Hepatocyte (in vitro differentiated cells): ENCODE data around the gene UGCG. TPM values are rescaled to one million over a fixed set of nuclear protein-coding genes. Genes with fewer than 3 reads are reported as not detected.
A peak's percentile ranks its signal among the peaks of the same experiment; 100 is the strongest.
"Not testable (repeated sequence)": the region's sequence is repeated elsewhere in the genome, so short reads cannot be mapped to it uniquely, and the experiment has no call there.

Source experiments
- DNase-seq: peaks from one replicate; pipeline ENCODE4 v3.0.0-alpha.2; 2016; ENCODE audit warnings: low spot score
- H2AFZ ChIP-seq: fragments of 200-600 bp; sonication (generic); 2 replicates; pipeline ENCODE4 v1.6.0; 2016; ENCODE audit warnings: antibody characterized with exemption, mild to moderate bottlenecking
- H3K27ac ChIP-seq: fragments of 200-600 bp; sonication (generic); 2 replicates; pipeline ENCODE4 v1.5.1; 2016; ENCODE audit warnings: mild to moderate bottlenecking
- H3K27me3 ChIP-seq: fragments of 200-600 bp; sonication (generic); 2 replicates; pipeline ENCODE4 v1.6.1; 2016
- H3K36me3 ChIP-seq: fragments of 200-600 bp; sonication (generic); replicated peaks from 2 replicates; pipeline ENCODE4 v1.5.1; 2016; ENCODE audit warnings: low read depth; ENCODE audit not compliant: insufficient read depth
- H3K4me1 ChIP-seq: fragments of 200-600 bp; sonication (generic); 2 replicates; pipeline ENCODE4 v1.5.1; 2016; ENCODE audit warnings: mild to moderate bottlenecking, moderate library complexity; ENCODE audit not compliant: insufficient read depth
- H3K4me2 ChIP-seq: fragments of 200-600 bp; sonication (generic); 2 replicates; pipeline ENCODE4 v1.6.0; 2016
- H3K4me3 ChIP-seq: fragments of 200-600 bp; sonication (generic); 2 replicates; pipeline ENCODE4 v1.5.1; 2016; ENCODE audit warnings: mild to moderate bottlenecking
- H3K79me2 ChIP-seq: fragments of 200-600 bp; sonication (generic); 2 replicates; pipeline ENCODE4 v1.6.0; 2017; ENCODE audit warnings: mild to moderate bottlenecking
- H3K9me2 ChIP-seq: fragments of 200-600 bp; sonication (generic); replicated peaks from 2 replicates; pipeline ENCODE4 v1.6.0; 2017; ENCODE audit warnings: mild to moderate bottlenecking; ENCODE audit not compliant: insufficient read depth
- H3K9me3 ChIP-seq: fragments of 200-600 bp; sonication (generic); 2 replicates; pipeline ENCODE4 v1.5.1; 2016; ENCODE audit warnings: low read depth, mild to moderate bottlenecking
- H4K20me1 ChIP-seq: fragments of 200-600 bp; sonication (generic); 2 replicates; pipeline ENCODE4 v1.6.0; 2016; ENCODE audit warnings: mild to moderate bottlenecking; ENCODE audit not compliant: insufficient read depth, poor library complexity, severe bottlenecking
- EZH2 ChIP-seq: fragments of 200-600 bp; sonication (generic); IDR thresholded peaks from 2 replicates; pipeline ENCODE4 v1.6.1; 2016; ENCODE audit warnings: antibody characterized with exemption, mild to moderate bottlenecking, borderline replicate concordance
- EZH2phosphoT487 ChIP-seq: fragments of 200-600 bp; sonication (generic); IDR thresholded peaks from one replicate; pipeline ENCODE4 v1.6.1; 2018; ENCODE audit warnings: antibody characterized with exemption, mild to moderate bottlenecking, low read depth, moderate library complexity; ENCODE audit not compliant: unreplicated experiment, severe bottlenecking
- WGBS: methylation state at CpG from one replicate; pipeline ENCODE4 v1.1.6; 2016; ENCODE audit warnings: low lambda C conversion rate; ENCODE audit errors: missing lambda C conversion rate; 5-methylcytosine and 5-hydroxymethylcytosine counted together
- polyA plus RNA-seq: library from polyadenylated mRNA; unstranded; fragments of >200 nt; fragmentation: Nextera tagmentation; extraction: Ambion mirVana; gene quantifications from 2 replicates; pipeline ENCODE4 v1.2.1, GENCODE V29; 2016
- total RNA-seq: library from RNA; depleted of rRNA; stranded (reverse); fragments of >200 nt; gene quantifications from 2 replicates; pipeline ENCODE4 v1.2.3, GENCODE V29; 2014
- TF ChIP-seq, protein P1 (sequence below): fragments of 200-600 bp; sonication (generic); IDR thresholded peaks from 2 replicates; pipeline ENCODE4 v1.5.1; 2016; ENCODE audit warnings: antibody characterized with exemption, mild to moderate bottlenecking; ENCODE audit not compliant: poor library complexity

UGCG gene
- total and polyA plus RNA-seq, 2 experiments from 2014 or later = 54.6 to 107 TPM

DNA sequence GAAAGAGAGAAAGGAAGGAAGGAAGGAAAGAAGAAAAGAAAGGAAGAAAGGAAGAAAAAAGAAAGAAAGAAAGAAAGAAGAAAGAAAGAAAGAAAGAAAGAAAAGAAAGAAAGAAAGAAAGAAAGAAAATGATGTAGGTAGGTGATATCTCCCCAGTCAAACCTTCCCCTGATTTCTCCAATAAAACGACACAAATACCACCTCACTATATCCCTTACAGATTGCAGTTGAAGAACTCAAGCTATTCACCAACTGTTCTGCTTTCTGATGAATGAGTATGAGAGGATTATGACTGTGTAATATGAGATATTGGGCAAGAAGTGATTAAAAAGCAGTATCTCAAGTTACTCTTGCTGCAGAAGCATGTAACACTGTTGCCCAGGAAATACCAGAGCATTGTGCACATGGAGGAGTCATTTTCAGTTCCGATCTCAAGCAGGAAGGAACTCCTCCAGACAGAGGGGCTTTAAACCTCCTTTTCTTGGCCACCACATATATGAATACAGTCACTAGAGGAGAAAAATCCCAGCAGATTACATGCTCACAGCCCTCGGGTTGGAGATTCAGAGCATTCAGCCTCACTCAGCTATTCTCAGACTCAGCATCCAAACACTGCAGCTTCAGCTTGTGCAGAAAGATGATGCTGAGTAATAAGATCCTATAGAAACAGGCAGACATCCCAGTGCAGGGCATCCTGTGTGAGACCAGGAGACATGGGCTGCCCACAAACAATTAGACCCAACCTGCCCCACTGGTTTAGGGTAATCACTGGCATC, 61.4 kb downstream of the UGCG start:
- H3K4me2 ChIP-seq = peak overlapping the region; percentile 55
- H3K9me3 ChIP-seq = no peaks in the 10 kb centered on the region
- peak overlapping the region; percentile 94 for H3K27ac ChIP-seq
- TF ChIP-seq EZH2 (no peak), EZH2phosphoT487 (no peak)
- TF ChIP-seq, protein P1, sequence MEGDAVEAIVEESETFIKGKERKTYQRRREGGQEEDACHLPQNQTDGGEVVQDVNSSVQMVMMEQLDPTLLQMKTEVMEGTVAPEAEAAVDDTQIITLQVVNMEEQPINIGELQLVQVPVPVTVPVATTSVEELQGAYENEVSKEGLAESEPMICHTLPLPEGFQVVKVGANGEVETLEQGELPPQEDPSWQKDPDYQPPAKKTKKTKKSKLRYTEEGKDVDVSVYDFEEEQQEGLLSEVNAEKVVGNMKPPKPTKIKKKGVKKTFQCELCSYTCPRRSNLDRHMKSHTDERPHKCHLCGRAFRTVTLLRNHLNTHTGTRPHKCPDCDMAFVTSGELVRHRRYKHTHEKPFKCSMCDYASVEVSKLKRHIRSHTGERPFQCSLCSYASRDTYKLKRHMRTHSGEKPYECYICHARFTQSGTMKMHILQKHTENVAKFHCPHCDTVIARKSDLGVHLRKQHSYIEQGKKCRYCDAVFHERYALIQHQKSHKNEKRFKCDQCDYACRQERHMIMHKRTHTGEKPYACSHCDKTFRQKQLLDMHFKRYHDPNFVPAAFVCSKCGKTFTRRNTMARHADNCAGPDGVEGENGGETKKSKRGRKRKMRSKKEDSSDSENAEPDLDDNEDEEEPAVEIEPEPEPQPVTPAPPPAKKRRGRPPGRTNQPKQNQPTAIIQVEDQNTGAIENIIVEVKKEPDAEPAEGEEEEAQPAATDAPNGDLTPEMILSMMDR = no peak
- H3K36me3 ChIP-seq = no peaks in the 10 kb centered on the region
- no peak overlapping the region for H2AFZ ChIP-seq
- H3K4me1 ChIP-seq = peaks cover 11% of the 10 kb centered on the region
- no peaks in the 10 kb centered on the region for H3K27me3 ChIP-seq
- WGBS = 43% methylated on average over 3 of the region's 3 CpGs
- H3K4me3 ChIP-seq = no peak overlapping the region
- peak; percentile 40 for DNase-seq
- no peaks in the 10 kb centered on the region for H4K20me1 ChIP-seq
- no peaks in the 10 kb centered on the region for H3K79me2 ChIP-seq
- no peaks in the 10 kb centered on the region for H3K9me2 ChIP-seq

DNA sequence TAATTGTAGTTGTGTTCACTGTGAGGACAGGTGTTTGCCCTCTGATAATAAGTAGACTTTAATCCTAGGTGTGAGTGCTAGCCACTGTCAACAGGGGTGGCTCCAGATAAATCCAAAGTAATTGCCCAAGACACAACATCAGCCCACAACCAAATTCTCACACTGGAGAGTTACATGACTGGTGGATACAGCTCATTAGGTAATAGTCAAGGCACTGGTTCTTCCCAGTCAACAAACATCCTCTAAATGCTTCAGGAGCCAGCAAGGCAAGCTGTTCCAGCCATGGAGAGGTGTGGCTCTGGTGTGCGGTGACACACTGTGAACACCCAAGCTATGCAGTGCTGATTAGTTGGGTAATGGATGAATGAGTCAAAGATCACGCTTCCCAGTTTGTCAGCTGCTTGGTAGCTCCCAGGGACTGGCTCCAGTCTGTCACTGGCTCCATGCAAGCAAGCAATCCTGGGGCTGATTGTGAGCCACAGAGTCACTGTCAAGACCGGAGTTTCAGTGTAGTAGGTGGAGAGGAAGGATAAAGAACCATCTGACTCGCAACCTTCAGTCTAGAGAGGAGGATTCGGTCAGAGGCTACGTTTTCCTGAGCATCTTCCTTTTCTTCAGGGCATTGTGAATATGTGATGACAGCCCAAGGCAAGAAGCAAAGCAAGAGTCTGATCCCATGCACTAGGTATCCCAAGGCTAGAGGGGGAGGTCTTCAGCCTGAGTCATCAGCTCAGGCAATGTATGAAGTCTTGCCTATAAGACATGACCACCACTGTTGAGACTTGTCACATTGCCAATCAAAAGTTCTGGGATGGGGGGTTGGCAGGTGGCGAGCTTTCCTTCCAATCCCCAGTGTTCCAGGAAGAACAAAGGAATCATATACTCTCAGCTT, 63.1 kb downstream of the UGCG start:
- Histone ChIP-seq H3K36me3 (no peaks in the 10 kb centered on the region), H3K27ac (peak overlapping the region; percentile 94), H3K9me2 (no peaks in the 10 kb centered on the region), H3K79me2 (no peaks in the 10 kb centered on the region), H3K9me3 (no peaks in the 10 kb centered on the region), H3K4me3 (no peak overlapping the region), H3K4me2 (peak overlapping the region; percentile 13), H3K27me3 (no peaks in the 10 kb centered on the region), H2AFZ (no peak overlapping the region), H4K20me1 (no peaks in the 10 kb centered on the region), H3K4me1 (peaks cover 12% of the 10 kb centered on the region)
- no peak for TF ChIP-seq EZH2
- TF ChIP-seq EZH2phosphoT487 = no peak
- TF ChIP-seq, protein P1 = no peak
- WGBS = 66% methylated on average over 7 of the region's 7 CpGs
- DNase-seq = peak; percentile 85

DNA sequence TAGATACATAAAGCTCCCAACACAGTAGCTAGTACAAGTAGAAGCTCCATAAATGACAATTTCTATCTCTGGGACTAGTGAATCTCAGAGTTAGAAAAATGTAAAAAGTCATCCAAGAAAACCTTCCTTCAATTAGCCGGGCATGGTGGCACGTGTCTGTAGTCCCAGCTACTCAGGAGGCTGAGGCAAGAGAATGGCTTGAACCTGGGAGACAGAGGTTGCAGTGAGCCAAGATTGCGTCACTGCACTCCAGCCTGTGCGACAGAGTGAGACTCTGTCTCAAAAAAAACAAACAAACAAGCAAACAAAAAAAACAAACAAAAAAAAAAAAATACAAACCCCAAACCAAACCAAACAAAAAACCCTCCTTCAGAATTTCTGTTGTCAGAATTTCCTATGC, 63.9 kb downstream of the UGCG start:
- not testable (repeated sequence) for H3K79me2 ChIP-seq, H2AFZ ChIP-seq, DNase-seq, H4K20me1 ChIP-seq, H3K9me2 ChIP-seq, H3K9me3 ChIP-seq, H3K36me3 ChIP-seq, H3K4me3 ChIP-seq, H3K27me3 ChIP-seq
- WGBS = 88% methylated on average over 4 of the region's 4 CpGs
- H3K4me1 ChIP-seq = peaks cover 17% of the 10 kb centered on the region
- peak overlapping the region; percentile 13 for H3K4me2 ChIP-seq
- H3K27ac ChIP-seq = peak overlapping the region; percentile 94

DNA sequence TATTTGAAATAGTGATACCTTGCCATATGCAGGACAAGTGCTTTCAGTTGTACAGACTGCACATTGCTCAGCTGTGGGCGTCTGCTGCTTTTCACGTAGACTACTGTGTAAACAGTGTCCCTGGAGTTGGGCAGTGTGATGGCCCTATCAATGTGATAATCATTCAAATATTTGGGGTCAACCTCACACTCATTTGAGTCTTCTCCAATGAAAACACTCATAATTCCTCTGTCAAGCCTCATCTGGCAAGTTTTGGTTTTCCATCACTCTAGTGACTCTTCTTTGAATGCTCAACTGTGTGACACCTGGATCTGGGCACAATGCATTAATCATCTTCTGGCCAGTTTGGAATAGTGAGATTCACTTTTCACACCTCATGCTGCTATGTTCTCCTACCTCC, 64.4 kb downstream of the UGCG start:
- H3K27ac ChIP-seq = peak overlapping the region; percentile 94
- no peak overlapping the region for H3K4me3 ChIP-seq
- no peak for DNase-seq
- no peaks in the 10 kb centered on the region for H4K20me1 ChIP-seq
- peaks cover 17% of the 10 kb centered on the region for H3K4me1 ChIP-seq
- H3K4me2 ChIP-seq = no peak overlapping the region
- no peak for TF ChIP-seq EZH2
- TF ChIP-seq EZH2phosphoT487 = no peak
- TF ChIP-seq, protein P1 = no peak
- H2AFZ ChIP-seq = no peak overlapping the region
- no peaks in the 10 kb centered on the region for H3K36me3 ChIP-seq
- WGBS = 48% methylated on average over 2 of the region's 2 CpGs
- H3K9me2 ChIP-seq = no peaks in the 10 kb centered on the region
- no peaks in the 10 kb centered on the region for H3K79me2 ChIP-seq
- no peaks in the 10 kb centered on the region for H3K27me3 ChIP-seq
- H3K9me3 ChIP-seq = no peaks in the 10 kb centered on the region
